Measurements from ENCODE around the gene DMD. TPM values are rescaled to one million over a fixed set of nuclear protein-coding genes. Genes with fewer than 3 reads are reported as not detected.

The DMD gene
- total RNA-seq, 3 donors from 2014 or later, result 11.2 to 140 (median 12.6) TPM

DNA sequence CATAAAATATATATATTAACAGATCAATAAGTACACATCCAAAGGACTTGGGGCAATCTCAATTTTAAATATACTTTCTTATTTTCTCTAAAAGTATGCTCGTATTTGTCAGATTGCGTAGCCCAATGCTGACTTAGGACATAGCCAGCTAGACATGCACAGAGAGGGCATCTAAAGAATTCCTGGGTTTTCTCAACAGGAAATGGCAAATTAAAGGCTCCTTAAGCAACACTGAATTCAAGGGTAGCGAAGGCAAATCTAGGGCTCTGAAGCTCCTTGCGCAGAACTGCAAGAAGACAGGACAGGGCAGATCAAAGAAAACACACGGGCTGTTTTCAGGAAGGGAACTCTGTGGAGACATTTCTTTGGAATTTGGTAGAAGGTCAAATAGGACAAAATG, 2044.9 kb downstream of the DMD start:
- ATAC-seq, result no peak

DNA sequence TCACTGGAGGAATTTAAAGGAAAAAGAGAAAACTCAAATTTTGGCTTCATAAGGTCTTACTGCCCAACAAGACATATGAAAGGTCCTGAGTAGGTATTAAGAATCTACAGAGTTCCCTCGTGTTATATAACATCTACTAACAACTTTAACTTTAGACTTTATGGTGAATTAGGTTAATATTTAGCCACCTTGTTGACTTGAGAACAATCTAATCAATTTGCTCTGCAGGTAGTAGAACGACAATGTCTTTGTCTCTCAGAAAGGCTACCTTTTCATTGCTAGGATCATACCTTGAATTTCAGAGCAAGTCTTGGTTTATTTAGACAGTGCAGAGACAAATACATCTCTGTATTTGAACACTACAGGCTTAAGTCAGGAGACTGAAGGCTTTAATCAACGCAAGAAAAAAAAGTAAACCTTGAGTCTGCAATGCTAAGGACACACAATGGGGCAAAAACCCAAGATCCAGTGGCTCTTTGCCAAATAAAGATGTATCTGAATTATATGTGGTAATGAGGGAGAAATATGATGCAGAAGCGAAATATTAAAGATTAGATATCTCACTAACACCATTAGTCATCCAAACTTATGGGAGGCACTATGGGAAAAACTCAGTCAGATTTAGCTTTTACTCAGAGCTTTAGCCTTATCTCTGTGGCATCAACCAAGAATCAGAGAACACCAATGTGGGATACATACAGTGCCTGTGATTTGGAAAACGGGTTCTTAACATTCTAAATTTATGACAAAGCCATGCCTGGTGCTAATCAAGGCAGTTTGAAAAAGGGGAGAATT, 2045.9 kb downstream of the DMD start:
- TF ChIP-seq, protein P1, sequence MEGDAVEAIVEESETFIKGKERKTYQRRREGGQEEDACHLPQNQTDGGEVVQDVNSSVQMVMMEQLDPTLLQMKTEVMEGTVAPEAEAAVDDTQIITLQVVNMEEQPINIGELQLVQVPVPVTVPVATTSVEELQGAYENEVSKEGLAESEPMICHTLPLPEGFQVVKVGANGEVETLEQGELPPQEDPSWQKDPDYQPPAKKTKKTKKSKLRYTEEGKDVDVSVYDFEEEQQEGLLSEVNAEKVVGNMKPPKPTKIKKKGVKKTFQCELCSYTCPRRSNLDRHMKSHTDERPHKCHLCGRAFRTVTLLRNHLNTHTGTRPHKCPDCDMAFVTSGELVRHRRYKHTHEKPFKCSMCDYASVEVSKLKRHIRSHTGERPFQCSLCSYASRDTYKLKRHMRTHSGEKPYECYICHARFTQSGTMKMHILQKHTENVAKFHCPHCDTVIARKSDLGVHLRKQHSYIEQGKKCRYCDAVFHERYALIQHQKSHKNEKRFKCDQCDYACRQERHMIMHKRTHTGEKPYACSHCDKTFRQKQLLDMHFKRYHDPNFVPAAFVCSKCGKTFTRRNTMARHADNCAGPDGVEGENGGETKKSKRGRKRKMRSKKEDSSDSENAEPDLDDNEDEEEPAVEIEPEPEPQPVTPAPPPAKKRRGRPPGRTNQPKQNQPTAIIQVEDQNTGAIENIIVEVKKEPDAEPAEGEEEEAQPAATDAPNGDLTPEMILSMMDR (IDR thresholded peaks at IDR 0.05), result no peak
- intact Hi-C loops (cut with DNase I, micrococcal nuclease), result no loop called here
- no peaks in the 10 kb centered on the region for H3K36me3 ChIP-seq (ENCODE audit: low read depth)
- no peaks in the 10 kb centered on the region for H3K4me1 ChIP-seq (ENCODE audit: low read depth)
- DNase-seq (no peak), ATAC-seq (no peak)
- H3K9me3 ChIP-seq, result no peaks in the 10 kb centered on the region
- no peak overlapping the region for H3K4me3 ChIP-seq

More for the DNA sequence above, 2044.9 kb downstream of the DMD start:
- TF ChIP-seq, protein P1 (IDR thresholded peaks at IDR 0.05), result no peak
- no peak for DNase-seq
- no peaks in the 10 kb centered on the region for H3K9me3 ChIP-seq
- no peaks in the 10 kb centered on the region for H3K36me3 ChIP-seq (ENCODE audit: low read depth)
- intact Hi-C loops (cut with DNase I, micrococcal nuclease), result no loop called here
- H3K4me1 ChIP-seq (ENCODE audit: low read depth), result no peaks in the 10 kb centered on the region
- H3K4me3 ChIP-seq, result no peak overlapping the region

DNA sequence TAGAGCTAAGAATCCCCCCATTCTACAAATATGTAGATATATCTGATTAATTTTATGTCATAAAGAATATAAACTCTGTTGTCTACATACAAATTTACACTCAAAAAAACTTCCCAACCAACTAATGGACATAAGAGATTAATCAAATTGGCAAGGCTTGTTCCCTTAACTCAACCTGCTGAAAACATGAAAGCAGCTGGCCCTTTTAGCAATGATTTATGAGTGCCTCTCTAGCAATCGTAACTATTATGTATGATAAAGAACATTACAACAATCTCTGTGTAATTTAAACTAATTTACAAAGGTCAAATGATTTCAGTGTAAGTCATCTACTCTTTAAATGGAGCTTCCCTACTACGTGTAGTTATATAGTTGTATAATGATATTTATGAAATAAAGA, 2056.4 kb downstream of the DMD start:
- Histone ChIP-seq H3K9me3 (no peaks in the 10 kb centered on the region), H3K4me1 (ENCODE audit: low read depth) (no peaks in the 10 kb centered on the region), H3K4me3 (no peak overlapping the region), H3K36me3 (ENCODE audit: low read depth) (no peaks in the 10 kb centered on the region)
- intact Hi-C loops (cut with DNase I, micrococcal nuclease), result no loop called here
- ATAC-seq (no peak), DNase-seq (no peak)
- TF ChIP-seq, protein P1 (IDR thresholded peaks at IDR 0.05), result no peak

DNA sequence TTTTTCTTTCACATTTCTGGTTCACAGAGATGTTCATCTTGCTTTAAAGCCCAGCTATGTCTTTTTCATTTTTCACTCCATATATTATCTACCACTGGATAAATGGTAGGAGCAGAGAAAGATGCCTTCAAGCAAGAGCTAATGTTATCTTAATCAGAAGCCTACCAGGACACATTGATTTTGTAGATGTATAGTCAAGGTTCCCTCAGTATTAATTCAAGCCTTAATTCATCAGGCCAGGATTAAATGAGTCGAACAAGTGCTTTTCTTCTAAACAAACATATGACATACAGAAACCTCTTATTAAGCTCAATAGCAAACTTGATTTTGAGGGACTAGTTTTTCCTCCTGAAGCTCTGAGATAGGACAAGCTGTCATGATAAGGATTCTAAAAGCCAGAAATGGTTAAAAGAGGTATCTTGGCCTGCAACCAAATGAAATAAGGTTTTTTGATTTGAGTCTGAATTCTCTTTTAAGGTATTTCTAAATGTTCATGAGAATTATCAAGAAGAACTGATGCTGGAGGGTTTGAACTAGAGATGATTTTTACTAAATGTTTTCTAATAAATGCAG, 2057.8 kb downstream of the DMD start:
- Histone ChIP-seq H3K36me3 (ENCODE audit: low read depth) (no peaks in the 10 kb centered on the region), H3K4me3 (no peak overlapping the region), H3K9me3 (no peaks in the 10 kb centered on the region), H3K4me1 (ENCODE audit: low read depth) (no peaks in the 10 kb centered on the region)
- DNase-seq (no peak), ATAC-seq (no peak)
- intact Hi-C loops (cut with DNase I, micrococcal nuclease), result no loop called here
- TF ChIP-seq, protein P1 (IDR thresholded peaks at IDR 0.05), result no peak

DNA sequence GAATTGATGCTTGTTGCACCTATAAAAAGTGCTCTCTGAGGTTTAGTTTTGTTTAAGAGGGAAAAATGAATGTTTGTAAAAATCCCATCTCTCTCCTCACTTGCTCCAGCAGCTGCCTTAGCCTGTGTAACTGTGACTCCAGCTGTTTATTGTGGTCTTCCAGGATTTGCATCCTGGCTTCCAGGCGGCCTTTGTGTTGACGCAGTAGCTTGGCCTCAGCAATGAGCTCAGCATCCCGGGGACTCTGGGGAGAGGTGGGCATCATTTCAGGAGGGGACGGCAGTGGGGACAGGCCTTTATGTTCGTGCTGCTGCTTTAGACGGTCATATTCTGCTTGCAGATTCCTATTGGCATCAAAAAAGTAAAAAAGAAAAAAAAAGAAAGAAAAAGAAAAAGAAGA, 2064.2 kb downstream of the DMD start:
- TF ChIP-seq, protein P1 (IDR thresholded peaks at IDR 0.05), result no peak
- intact Hi-C loops (cut with DNase I, micrococcal nuclease), result no loop called here

More for the DNA sequence above, 2064.2 kb downstream of the DMD start:
- no peak for DNase-seq
- Histone ChIP-seq H3K4me3 (no peak overlapping the region), H3K4me1 (ENCODE audit: low read depth) (no peaks in the 10 kb centered on the region), H3K36me3 (ENCODE audit: low read depth) (no peaks in the 10 kb centered on the region), H3K9me3 (no peaks in the 10 kb centered on the region)
- no peak for ATAC-seq
